BJ (cell line): ENCODE data around the gene C1orf141. TPM values are rescaled to one million over a fixed set of nuclear protein-coding genes. Genes with fewer than 3 reads are reported as not detected.

Source experiments
- CTCF ChIA-PET: fragments of 350-600 bp; formaldehyde crosslinking; extraction: SDS; loops from one replicate; lab custom pipeline; 2021; ENCODE audit warnings: antibody characterized with exemption, inconsistent platforms; lab: Yijun Ruan, JAX
- POLR2A ChIA-PET: fragments of 300-600 bp; sonication (Branson Sonifier 250); formaldehyde crosslinking; extraction: SDS; loops from one replicate; lab custom pipeline; 2021; ENCODE audit warnings: antibody characterized with exemption; lab: Charles Lee
- DNase-seq: peaks from one replicate; pipeline ENCODE4 v3.0.0-alpha.2; 2011; ENCODE audit warnings: low read depth
- H3K27me3 ChIP-seq: 2 replicates; pipeline ENCODE4 v1.6.0; 2011; ENCODE audit warnings: low read length; ENCODE audit not compliant: control insufficient read depth, insufficient read depth
- H3K36me3 ChIP-seq: 2 replicates; pipeline ENCODE4 v1.5.1; 2011; ENCODE audit warnings: low read length; ENCODE audit not compliant: control insufficient read depth, insufficient read depth
- H3K4me3 ChIP-seq: 2 replicates; pipeline ENCODE4 v1.5.1; 2011; ENCODE audit warnings: low read depth, mild to moderate bottlenecking, control low read depth, low read length
- CTCF ChIP-seq: IDR thresholded peaks from 2 replicates; pipeline ENCODE4 v1.5.1; 2011; ENCODE audit warnings: low read depth, mild to moderate bottlenecking, control low read depth, inconsistent platforms, low read length, moderate library complexity; ENCODE audit not compliant: insufficient read depth
- polyA plus RNA-seq: library from polyadenylated mRNA; depleted of rRNA; stranded (reverse); fragments of >200 nt; gene quantifications from 2 replicates; pipeline ENCODE4 v1.2.3, GENCODE V29; 2011

C1orf141 gene
- polyA plus RNA-seq, 1 experiment = not detected

- Histone ChIP-seq H3K36me3 (no peaks in the 10 kb centered on the region), H3K4me3 (no peak overlapping the region), H3K27me3 (no peaks in the 10 kb centered on the region)
- POLR2A ChIA-PET = no interaction called here
- no peak for TF ChIP-seq CTCF
- DNase-seq = no peak
- CTCF ChIA-PET = interaction anchor here (0.8 to 1.0 kb wide), 2 partner anchors 47 to 62 kb away, joined by 3 read pairs; no protein-coding TSS in a partner anchor
These were observed 76.5 kb downstream of the C1orf141 start for GRCh38 chr1:67058242-67058641.

GRCh38 chr1:67053785-67054772, 80.7 kb downstream of the C1orf141 start, which contains the start of gene SLC35D1:
SLC35D1 (minus strand) TSS chr1:67054148; CDS start chr1:67054013, 135 bp downstream.
- DNase-seq = no peak
- H3K4me3 ChIP-seq = peak within 1 kb of the TSS; percentile 86
- POLR2A ChIA-PET = interaction anchor here (0.7 kb wide), 1 partner anchor 81 kb away, joined by 3 read pairs; no protein-coding TSS in a partner anchor
- TF ChIP-seq CTCF = no peak
- no peaks in the 10 kb centered on the region for H3K36me3 ChIP-seq
- CTCF ChIA-PET = interaction anchor here (0.6 to 2.3 kb wide), 4 partner anchors 58 to 142 kb away, joined by 3 to 14 read pairs (median 6); no protein-coding TSS in a partner anchor
- H3K27me3 ChIP-seq = no peaks in the 10 kb centered on the region

- peak overlapping the region; percentile 86 for H3K4me3 ChIP-seq
- no peak for DNase-seq
- ChIA-PET CTCF (interaction anchor here (0.6 to 2.3 kb wide), 4 partner anchors 11 to 1120 kb away, joined by 3 to 14 read pairs (median 6); no protein-coding TSS in a partner anchor), POLR2A (no interaction called here)
- no peak for TF ChIP-seq CTCF
- H3K36me3 ChIP-seq = no peaks in the 10 kb centered on the region
- H3K27me3 ChIP-seq = no peaks in the 10 kb centered on the region
These were observed 81.3 kb downstream of the C1orf141 start for GRCh38 chr1:67053535-67053784.

- H3K36me3 ChIP-seq = no peaks in the 10 kb centered on the region
- CTCF ChIA-PET = interaction anchor here (0.6 to 2.3 kb wide), 4 partner anchors 11 to 1119 kb away, joined by 3 to 14 read pairs (median 6); no protein-coding TSS in a partner anchor
- POLR2A ChIA-PET = no interaction called here
- no peak for DNase-seq
- H3K4me3 ChIP-seq = peak overlapping the region; percentile 86
- no peak for TF ChIP-seq CTCF
- no peaks in the 10 kb centered on the region for H3K27me3 ChIP-seq
These were observed 81.8 kb downstream of the C1orf141 start for GRCh38 chr1:67052741-67053534.

- H3K4me3 ChIP-seq = no peak overlapping the region
- DNase-seq = no peak
- 0 out of 2 replicates have a peak, but pooled peaks cover 1% of the 10 kb centered on the region for H3K36me3 ChIP-seq
- no peaks in the 10 kb centered on the region for H3K27me3 ChIP-seq
- no peak for TF ChIP-seq CTCF
- ChIA-PET CTCF (interaction anchor here (0.7 to 1.0 kb wide), 2 partner anchors 11 to 45 kb away, joined by 3 to 4 read pairs; no protein-coding TSS in a partner anchor), POLR2A (no interaction called here)
These were observed 83.6 kb downstream of the C1orf141 start for GRCh38 chr1:67051196-67051595.
